ENCODE results near the gene KRTAP5-10.
"Not testable (repeated sequence)": the region's sequence is repeated elsewhere in the genome, so short reads cannot be mapped to it uniquely, and the experiment has no call there.

The KRTAP5-10 gene

GRCh38 chr11:71537977-71538665 lies 27.2 kb upstream of the KRTAP5-10 start, which contains the start of gene KRTAP5-8:
TSS of gene KRTAP5-8 (plus strand) at chr11:71538025. CDS start at chr11:71538056, 31 bp downstream.
- not testable (repeated sequence) for H3K4me2 ChIP-seq (ENCODE audit: low read length); H3K23ac ChIP-seq (ENCODE audit: low read length); H3K18ac ChIP-seq (ENCODE audit: low read length); DNase-seq; H4K91ac ChIP-seq (ENCODE audit: low read depth, low read length); H2BK12ac ChIP-seq (ENCODE audit: low read length); H3K4me3 ChIP-seq (ENCODE audit: low read depth, low read length); H2AK5ac ChIP-seq (ENCODE audit: low read length); H2AFZ ChIP-seq (ENCODE audit: insufficient read depth, low read length, poor library complexity); H3K27me3 ChIP-seq (ENCODE audit: insufficient read depth, low read length); H4K12ac ChIP-seq (ENCODE audit: low read depth, low read length); H3K9ac ChIP-seq (ENCODE audit: low read length); H3K4ac ChIP-seq (ENCODE audit: low read depth, low read length); H3K27ac ChIP-seq (ENCODE audit: low read depth, low read length); H3K4me1 ChIP-seq (ENCODE audit: control insufficient read depth in 1 of 2, insufficient read depth in 2 of 2, low read length in 2 of 2); H3K79me1 ChIP-seq (ENCODE audit: low read length); H3K36me3 ChIP-seq (ENCODE audit: control insufficient read depth in 1 of 2, insufficient read depth in 2 of 2, low read length in 2 of 2); H3K14ac ChIP-seq (ENCODE audit: low read length); H3K79me2 ChIP-seq (ENCODE audit: control insufficient read depth, insufficient read depth, low read length, poor library complexity); H4K8ac ChIP-seq (ENCODE audit: low read depth, low read length); H2BK120ac ChIP-seq (ENCODE audit: insufficient read depth, low read length, poor library complexity); H2BK5ac ChIP-seq (ENCODE audit: low read depth, low read length, poor library complexity); H3K9me3 ChIP-seq (ENCODE audit: insufficient read depth, low read depth, low read length)
- WGBS (ENCODE audit: extremely low coverage, insufficient coverage, insufficient read length) = no CpG with 5 or more reads among the region's 4 CpGs

- Histone ChIP-seq H3K23ac (ENCODE audit: low read length) (no peak overlapping the region), H3K27ac (ENCODE audit: low read depth, low read length) (no peak overlapping the region), H3K27me3 (ENCODE audit: insufficient read depth, low read length) (no peaks in the 10 kb centered on the region)
Measured at GRCh38 chr11:71538666-71538990, 26.7 kb upstream of the KRTAP5-10 start.

DNA sequence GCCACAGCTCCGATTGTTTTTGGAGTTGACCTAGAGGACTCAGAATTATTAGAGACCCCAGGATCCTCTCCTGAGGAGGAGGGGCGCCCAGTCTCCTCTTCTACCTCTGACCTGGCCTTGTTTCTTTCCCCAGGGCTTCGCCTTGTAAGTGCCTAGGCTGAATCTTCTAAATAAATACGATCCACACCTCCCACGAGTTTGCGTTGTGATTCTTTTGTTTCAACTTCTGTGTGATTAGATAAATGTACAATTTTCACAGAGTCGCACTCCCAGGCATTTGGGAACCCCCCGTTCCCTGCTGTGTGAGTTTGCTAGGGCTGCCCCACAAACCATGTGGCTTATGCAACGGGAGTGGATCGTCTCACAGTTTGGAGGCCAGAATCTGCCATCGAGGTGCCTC lies 26.3 kb upstream of the KRTAP5-10 start:
- Histone ChIP-seq H3K4me2 (ENCODE audit: low read length) (no peak overlapping the region), H4K8ac (ENCODE audit: low read depth, low read length) (no peak overlapping the region), H3K79me1 (ENCODE audit: low read length) (no peaks in the 10 kb centered on the region), H3K79me2 (ENCODE audit: control insufficient read depth, insufficient read depth, low read length, poor library complexity) (no peaks in the 10 kb centered on the region), H3K27me3 (ENCODE audit: insufficient read depth, low read length) (no peaks in the 10 kb centered on the region), H3K4me3 (ENCODE audit: low read depth, low read length) (no peak overlapping the region), H2BK12ac (ENCODE audit: low read length) (no peak overlapping the region), H4K91ac (ENCODE audit: low read depth, low read length) (no peak overlapping the region), H3K4ac (ENCODE audit: low read depth, low read length) (no peak overlapping the region), H2AK5ac (ENCODE audit: low read length) (no peak overlapping the region), H3K18ac (ENCODE audit: low read length) (no peak overlapping the region), H3K23ac (ENCODE audit: low read length) (no peak overlapping the region), H4K12ac (ENCODE audit: low read depth, low read length) (no peak overlapping the region), H3K36me3 (ENCODE audit: control insufficient read depth in 1 of 2, insufficient read depth in 2 of 2, low read length in 2 of 2) (no peaks in the 10 kb centered on the region), H3K14ac (ENCODE audit: low read length) (no peak overlapping the region), H2AFZ (ENCODE audit: insufficient read depth, low read length, poor library complexity) (no peak overlapping the region), H3K27ac (ENCODE audit: low read depth, low read length) (no peak overlapping the region), H3K4me1 (ENCODE audit: control insufficient read depth in 1 of 2, insufficient read depth in 2 of 2, low read length in 2 of 2) (no peaks in the 10 kb centered on the region), H3K9ac (ENCODE audit: low read length) (no peak overlapping the region), H2BK120ac (ENCODE audit: insufficient read depth, low read length, poor library complexity) (no peak overlapping the region), H3K9me3 (ENCODE audit: insufficient read depth, low read depth, low read length) (no peaks in the 10 kb centered on the region), H2BK5ac (ENCODE audit: low read depth, low read length, poor library complexity) (no peak overlapping the region)
- no peak for DNase-seq
- WGBS (ENCODE audit: extremely low coverage, insufficient coverage, insufficient read length) = no CpG with 5 or more reads among the region's 11 CpGs

More at GRCh38 chr11:71538666-71538990, 26.7 kb upstream of the KRTAP5-10 start:
- no peak overlapping the region for H2BK120ac ChIP-seq (ENCODE audit: insufficient read depth, low read length, poor library complexity)
- H2AFZ ChIP-seq (ENCODE audit: insufficient read depth, low read length, poor library complexity) = no peak overlapping the region
- no peak overlapping the region for H4K91ac ChIP-seq (ENCODE audit: low read depth, low read length)
- no peaks in the 10 kb centered on the region for H3K4me1 ChIP-seq (ENCODE audit: control insufficient read depth in 1 of 2, insufficient read depth in 2 of 2, low read length in 2 of 2)
- H3K14ac ChIP-seq (ENCODE audit: low read length) = no peak overlapping the region
- H3K4me3 ChIP-seq (ENCODE audit: low read depth, low read length) = no peak overlapping the region
- no peak overlapping the region for H4K12ac ChIP-seq (ENCODE audit: low read depth, low read length)
- no peak overlapping the region for H3K9ac ChIP-seq (ENCODE audit: low read length)
- no peak for DNase-seq
- no peak overlapping the region for H2AK5ac ChIP-seq (ENCODE audit: low read length)
- WGBS (ENCODE audit: extremely low coverage, insufficient coverage, insufficient read length) = no CpG with 5 or more reads among the region's 4 CpGs
- no peaks in the 10 kb centered on the region for H3K9me3 ChIP-seq (ENCODE audit: insufficient read depth, low read depth, low read length)
- no peak overlapping the region for H4K8ac ChIP-seq (ENCODE audit: low read depth, low read length)
- H3K4ac ChIP-seq (ENCODE audit: low read depth, low read length) = no peak overlapping the region
- no peaks in the 10 kb centered on the region for H3K79me2 ChIP-seq (ENCODE audit: control insufficient read depth, insufficient read depth, low read length, poor library complexity)
- no peaks in the 10 kb centered on the region for H3K79me1 ChIP-seq (ENCODE audit: low read length)
- no peak overlapping the region for H2BK12ac ChIP-seq (ENCODE audit: low read length)
- no peak overlapping the region for H2BK5ac ChIP-seq (ENCODE audit: low read depth, low read length, poor library complexity)
- H3K36me3 ChIP-seq (ENCODE audit: control insufficient read depth in 1 of 2, insufficient read depth in 2 of 2, low read length in 2 of 2) = no peaks in the 10 kb centered on the region
- no peak overlapping the region for H3K18ac ChIP-seq (ENCODE audit: low read length)
- no peak overlapping the region for H3K4me2 ChIP-seq (ENCODE audit: low read length)

- H3K4me2 ChIP-seq (ENCODE audit: low read length); H3K79me2 ChIP-seq (ENCODE audit: control insufficient read depth, insufficient read depth, low read length, poor library complexity); H4K8ac ChIP-seq (ENCODE audit: low read depth, low read length); H2BK12ac ChIP-seq (ENCODE audit: low read length); H2BK5ac ChIP-seq (ENCODE audit: low read depth, low read length, poor library complexity); H4K91ac ChIP-seq (ENCODE audit: low read depth, low read length); H2BK120ac ChIP-seq (ENCODE audit: insufficient read depth, low read length, poor library complexity); H3K9me3 ChIP-seq (ENCODE audit: insufficient read depth, low read depth, low read length); H3K4ac ChIP-seq (ENCODE audit: low read depth, low read length); H3K27me3 ChIP-seq (ENCODE audit: insufficient read depth, low read length); H4K12ac ChIP-seq (ENCODE audit: low read depth, low read length); H3K9ac ChIP-seq (ENCODE audit: low read length); H2AFZ ChIP-seq (ENCODE audit: insufficient read depth, low read length, poor library complexity); H3K4me1 ChIP-seq (ENCODE audit: control insufficient read depth in 1 of 2, insufficient read depth in 2 of 2, low read length in 2 of 2); H3K36me3 ChIP-seq (ENCODE audit: control insufficient read depth in 1 of 2, insufficient read depth in 2 of 2, low read length in 2 of 2); DNase-seq; H3K14ac ChIP-seq (ENCODE audit: low read length); H3K18ac ChIP-seq (ENCODE audit: low read length); H3K4me3 ChIP-seq (ENCODE audit: low read depth, low read length); H3K79me1 ChIP-seq (ENCODE audit: low read length); H3K23ac ChIP-seq (ENCODE audit: low read length); H3K27ac ChIP-seq (ENCODE audit: low read depth, low read length); H2AK5ac ChIP-seq (ENCODE audit: low read length): not testable (repeated sequence)
- no CpG with 5 or more reads among the region's 11 CpGs for WGBS (ENCODE audit: extremely low coverage, insufficient coverage, insufficient read length)
Measured at GRCh38 chr11:71539971-71540370, 25.4 kb upstream of the KRTAP5-10 start.

Data from trophoblast cell (in vitro differentiated cells and primary cell).